ENCODE results near the gene SPEF1. TPM values are rescaled to one million over a fixed set of nuclear protein-coding genes. Genes with fewer than 3 reads are reported as not detected.
A peak's percentile ranks its signal among the peaks of the same experiment; 100 is the strongest.

The SPEF1 gene
- total RNA-seq, 2 experiments from 2014 or later, result not detected

- Histone ChIP-seq H3K4me3 (ENCODE audit: low read length) (no peak overlapping the region), H3K4me1 (ENCODE audit: insufficient read depth, low read length) (peaks cover 19% of the 10 kb centered on the region), H3K36me3 (ENCODE audit: insufficient read depth, low read length) (peaks cover 1% of the 10 kb centered on the region), H3K27ac (ENCODE audit: low read depth in 1 of 2, low read length in 2 of 2) (no peak overlapping the region), H3K27me3 (ENCODE audit: control insufficient read depth in 1 of 2, insufficient read depth in 2 of 2, low read length in 2 of 2) (peaks cover 3 to 19% of the 10 kb centered on the region in 2 experiments), H3K9me3 (ENCODE audit: control insufficient read depth in 1 of 2, insufficient read depth in 1 of 2, low read length in 2 of 2) (no peaks in the 10 kb centered on the region)
- Mint-ChIP-seq H3K27me3 (peaks cover 6% of the 10 kb centered on the region), H3K36me3 (ENCODE audit: low read depth) (peaks cover 7% of the 10 kb centered on the region), H3K4me3 (no peak overlapping the region), H3K4me1 (ENCODE audit: low read depth) (peaks cover 19% of the 10 kb centered on the region), H3K27ac (no peak overlapping the region), H3K9me3 (no peaks in the 10 kb centered on the region)
- POLR2A ChIA-PET, result no interaction called here
- TF ChIP-seq CTCF (IDR thresholded peaks at IDR 0.05), result peak; percentile 30
- ATAC-seq (ENCODE audit: poor library complexity) (no peak), DNase-seq (peak in 7 of 14 experiments; percentile 14 to 59 (median 27))
- CTCF ChIA-PET, result interaction anchor here (3.5 kb wide), 1 partner anchor 18 kb away, joined by 25 read pairs; the partner anchor contains the start of gene ADISSP
- intact Hi-C loops (cut with DNase I, micrococcal nuclease), result loop anchor here in 1 of 2 experiments (5.0 kb wide), 1 partner anchor 267 kb away; the partner anchor contains the start of gene RNF24
Observed at GRCh38 chr20:3749689-3750531, 31.3 kb downstream of the SPEF1 start.

GRCh38 chr20:3749087-3749688 is 32.1 kb downstream of the SPEF1 start:
- ATAC-seq (ENCODE audit: poor library complexity) (no peak), DNase-seq (no peak)
- POLR2A ChIA-PET, result no interaction called here
- H3K9me3 Mint-ChIP-seq, result no peaks in the 10 kb centered on the region
- no peak overlapping the region for H3K27ac Mint-ChIP-seq
- no peak overlapping the region for H3K4me3 ChIP-seq (ENCODE audit: low read length)
- no peaks in the 10 kb centered on the region for H3K36me3 ChIP-seq (ENCODE audit: insufficient read depth, low read length)
- no peaks in the 10 kb centered on the region for H3K9me3 ChIP-seq (ENCODE audit: control insufficient read depth in 1 of 2, insufficient read depth in 1 of 2, low read length in 2 of 2)
- peaks cover 3% of the 10 kb centered on the region for H3K36me3 Mint-ChIP-seq (ENCODE audit: low read depth)
- peaks cover 25% of the 10 kb centered on the region for H3K4me1 Mint-ChIP-seq (ENCODE audit: low read depth)
- CTCF ChIA-PET, result no interaction called here
- TF ChIP-seq CTCF (IDR thresholded peaks at IDR 0.05), result no peak
- no peak overlapping the region for H3K4me3 Mint-ChIP-seq
- intact Hi-C loops (cut with DNase I, micrococcal nuclease), result no loop called here
- peaks cover 6% of the 10 kb centered on the region for H3K27me3 Mint-ChIP-seq
- H3K27ac ChIP-seq (ENCODE audit: low read depth in 1 of 2, low read length in 2 of 2), result no peak overlapping the region
- peaks cover 3 to 19% of the 10 kb centered on the region in 2 experiments for H3K27me3 ChIP-seq (ENCODE audit: control insufficient read depth in 1 of 2, insufficient read depth in 2 of 2, low read length in 2 of 2)
- H3K4me1 ChIP-seq (ENCODE audit: insufficient read depth, low read length), result peaks cover 23% of the 10 kb centered on the region

GRCh38 chr20:3748073-3748472 is 33.2 kb downstream of the SPEF1 start:
- Histone ChIP-seq H3K4me1 (ENCODE audit: insufficient read depth, low read length) (peaks cover 23% of the 10 kb centered on the region), H3K27ac (ENCODE audit: low read depth in 1 of 2, low read length in 2 of 2) (no peak overlapping the region), H3K4me3 (ENCODE audit: low read length) (no peak overlapping the region), H3K9me3 (ENCODE audit: control insufficient read depth in 1 of 2, insufficient read depth in 1 of 2, low read length in 2 of 2) (no peaks in the 10 kb centered on the region), H3K27me3 (ENCODE audit: control insufficient read depth in 1 of 2, insufficient read depth in 2 of 2, low read length in 2 of 2) (peaks cover 3 to 19% of the 10 kb centered on the region in 2 experiments), H3K36me3 (ENCODE audit: insufficient read depth, low read length) (no peaks in the 10 kb centered on the region)
- H3K27me3 Mint-ChIP-seq, result peaks cover 6% of the 10 kb centered on the region
- H3K27ac Mint-ChIP-seq, result no peak overlapping the region
- no peak for TF ChIP-seq CTCF (IDR thresholded peaks at IDR 0.05)
- intact Hi-C loops (cut with DNase I, micrococcal nuclease), result no loop called here
- ChIA-PET POLR2A (no interaction called here), CTCF (no interaction called here)
- H3K9me3 Mint-ChIP-seq, result no peaks in the 10 kb centered on the region
- ATAC-seq (ENCODE audit: poor library complexity) (no peak), DNase-seq (no peak)
- H3K4me1 Mint-ChIP-seq (ENCODE audit: low read depth), result peaks cover 24% of the 10 kb centered on the region
- H3K36me3 Mint-ChIP-seq (ENCODE audit: low read depth), result peaks cover under 1% of the 10 kb centered on the region
- no peak overlapping the region for H3K4me3 Mint-ChIP-seq
